ENCODE data around the gene DPH1.

DPH1 gene

DNA sequence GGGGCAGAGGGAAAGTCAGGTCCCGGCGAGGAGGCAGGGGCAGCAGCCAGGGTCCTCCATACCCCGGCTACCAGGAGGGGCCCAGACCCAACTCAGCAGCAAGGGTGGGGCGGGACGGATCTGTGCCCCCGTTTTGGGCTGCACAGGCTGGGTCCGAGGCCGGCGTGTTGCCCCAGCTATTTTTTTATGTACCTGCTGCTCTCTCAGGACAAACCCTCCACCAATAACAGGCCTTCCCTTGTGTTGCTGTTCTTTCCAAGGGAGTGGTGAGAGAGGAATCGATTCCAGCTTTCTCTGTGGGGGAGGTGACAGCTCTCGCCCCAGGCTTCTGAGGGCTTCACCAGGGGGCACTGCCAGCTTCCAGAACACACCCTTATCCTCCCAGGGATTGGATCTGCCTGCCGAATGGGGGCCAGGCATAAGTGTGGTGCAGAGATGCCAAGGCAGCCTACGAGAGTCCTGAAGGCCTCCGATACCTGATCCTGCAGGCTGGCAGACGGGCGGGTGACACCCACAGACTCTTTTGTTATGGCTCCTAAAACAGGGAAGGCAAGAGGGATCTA, 27.1 kb upstream of the DPH1 start:
- TF ChIP-seq EGR2 (tag by site-specific recombination; IDR thresholded peaks at IDR 0.05; ENCODE audit: low read depth): peak; percentile 53; the same call in 1 of the 2 replicates
- TF ChIP-seq GLIS1 (tag by site-specific recombination; IDR thresholded peaks at IDR 0.05): peak; percentile 29; the same call in 1 of the 2 replicates
- TF ChIP-seq ZNF707 (tag by site-specific recombination; IDR thresholded peaks at IDR 0.05): no peak
- TF ChIP-seq ZNF362 (tag by site-specific recombination; IDR thresholded peaks at IDR 0.05): no peak
- no peak for TF ChIP-seq ZNF366 (tag by site-specific recombination; conservative IDR thresholded peaks at IDR 0.05)
- TF ChIP-seq ZNF341 (tag by site-specific recombination; IDR thresholded peaks at IDR 0.05; ENCODE audit: low read depth): peak; percentile 73
- no peak for TF ChIP-seq AEBP2 (tag by site-specific recombination; IDR thresholded peaks at IDR 0.05; ENCODE audit: borderline replicate concordance)
- TF ChIP-seq BCL6B (tag by site-specific recombination; IDR thresholded peaks at IDR 0.05): no peak
- no peak for TF ChIP-seq ZNF521 (tag by site-specific recombination; IDR thresholded peaks at IDR 0.05)
- TF ChIP-seq ZBTB48 (tag by site-specific recombination; IDR thresholded peaks at IDR 0.05): no peak
- peak; percentile 66 for TF ChIP-seq ZFHX2 (tag by site-specific recombination; conservative IDR thresholded peaks at IDR 0.05)
- TF ChIP-seq, protein P1, sequence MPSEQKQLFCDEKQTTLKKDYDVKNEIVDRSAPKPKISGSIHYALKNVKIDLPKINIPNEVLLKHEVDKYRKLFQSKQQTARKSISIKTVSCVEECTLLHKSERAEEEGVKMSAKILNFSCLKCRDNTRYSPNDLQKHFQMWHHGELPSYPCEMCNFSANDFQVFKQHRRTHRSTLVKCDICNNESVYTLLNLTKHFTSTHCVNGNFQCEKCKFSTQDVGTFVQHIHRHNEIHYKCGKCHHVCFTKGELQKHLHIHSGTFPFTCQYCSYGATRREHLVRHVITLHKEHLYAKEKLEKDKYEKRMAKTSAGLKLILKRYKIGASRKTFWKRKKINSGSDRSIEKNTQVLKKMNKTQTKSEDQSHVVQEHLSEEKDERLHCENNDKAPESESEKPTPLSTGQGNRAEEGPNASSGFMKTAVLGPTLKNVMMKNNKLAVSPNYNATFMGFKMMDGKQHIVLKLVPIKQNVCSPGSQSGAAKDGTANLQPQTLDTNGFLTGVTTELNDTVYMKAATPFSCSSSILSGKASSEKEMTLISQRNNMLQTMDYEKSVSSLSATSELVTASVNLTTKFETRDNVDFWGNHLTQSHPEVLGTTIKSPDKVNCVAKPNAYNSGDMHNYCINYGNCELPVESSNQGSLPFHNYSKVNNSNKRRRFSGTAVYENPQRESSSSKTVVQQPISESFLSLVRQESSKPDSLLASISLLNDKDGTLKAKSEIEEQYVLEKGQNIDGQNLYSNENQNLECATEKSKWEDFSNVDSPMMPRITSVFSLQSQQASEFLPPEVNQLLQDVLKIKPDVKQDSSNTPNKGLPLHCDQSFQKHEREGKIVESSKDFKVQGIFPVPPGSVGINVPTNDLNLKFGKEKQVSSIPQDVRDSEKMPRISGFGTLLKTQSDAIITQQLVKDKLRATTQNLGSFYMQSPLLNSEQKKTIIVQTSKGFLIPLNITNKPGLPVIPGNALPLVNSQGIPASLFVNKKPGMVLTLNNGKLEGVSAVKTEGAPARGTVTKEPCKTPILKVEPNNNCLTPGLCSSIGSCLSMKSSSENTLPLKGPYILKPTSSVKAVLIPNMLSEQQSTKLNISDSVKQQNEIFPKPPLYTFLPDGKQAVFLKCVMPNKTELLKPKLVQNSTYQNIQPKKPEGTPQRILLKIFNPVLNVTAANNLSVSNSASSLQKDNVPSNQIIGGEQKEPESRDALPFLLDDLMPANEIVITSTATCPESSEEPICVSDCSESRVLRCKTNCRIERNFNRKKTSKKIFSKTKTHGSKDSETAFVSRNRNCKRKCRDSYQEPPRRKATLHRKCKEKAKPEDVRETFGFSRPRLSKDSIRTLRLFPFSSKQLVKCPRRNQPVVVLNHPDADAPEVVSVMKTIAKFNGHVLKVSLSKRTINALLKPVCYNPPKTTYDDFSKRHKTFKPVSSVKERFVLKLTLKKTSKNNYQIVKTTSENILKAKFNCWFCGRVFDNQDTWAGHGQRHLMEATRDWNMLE (tag by site-specific recombination; conservative IDR thresholded peaks at IDR 0.05; ENCODE audit: low read depth): no peak
- 0 out of 2 replicates have a peak, but pooled peaks have one; percentile 24 for TF ChIP-seq ZIC2 (tag by site-specific recombination; IDR thresholded peaks at IDR 0.05)
- no peak for TF ChIP-seq ZNF544 (tag by site-specific recombination; IDR thresholded peaks at IDR 0.05)
- POLR2A ChIA-PET: no interaction called here
- CTCF ChIA-PET: interaction anchor here (1.2 kb wide), 1 partner anchor 282 kb away, joined by 4 read pairs; no protein-coding TSS in a partner anchor
- H3K9me3 ChIP-seq (ENCODE audit: control insufficient read depth, insufficient read depth, low read depth, low read length): no peaks in the 10 kb centered on the region
- H3K36me3 ChIP-seq (ENCODE audit: control insufficient read depth in 2 of 2, insufficient read depth in 1 of 2, low read length in 2 of 2): no peaks in the 10 kb centered on the region
- peaks cover 2% of the 10 kb centered on the region; the same call in 1 of the 2 replicates for H3K4me1 ChIP-seq (ENCODE audit: control insufficient read depth, insufficient read depth, low read length)
- H3K27ac ChIP-seq (ENCODE audit: extremely low read depth, low read depth, low read length): no peak overlapping the region
- no peak overlapping the region for H3K4me3 ChIP-seq (ENCODE audit: low read depth, low read length)

- POLR2A ChIA-PET: interaction anchor here (0.7 kb wide), 1 partner anchor 141 kb away, joined by 4 read pairs; no protein-coding TSS in a partner anchor
- H3K4me1 ChIP-seq (ENCODE audit: control insufficient read depth, insufficient read depth, low read length): peaks cover 2% of the 10 kb centered on the region; the same call in 1 of the 2 replicates
- TF ChIP-seq SETDB1 (IDR thresholded peaks at IDR 0.05; ENCODE audit: insufficient read length, low read length) (no peak), ZXDB (tag by site-specific recombination; IDR thresholded peaks at IDR 0.05) (no peak), ZNF791 (tag by site-specific recombination; IDR thresholded peaks at IDR 0.05) (no peak), KLF1 (tag by site-specific recombination; IDR thresholded peaks at IDR 0.05) (no peak), KLF7 (tag by site-specific recombination; IDR thresholded peaks at IDR 0.05; ENCODE audit: borderline replicate concordance) (no peak), ZNF658 (tag by site-specific recombination; IDR thresholded peaks at IDR 0.05) (no peak), KLF16 (tag by site-specific recombination; IDR thresholded peaks at IDR 0.05) (no peak), ZNF510 (tag by site-specific recombination; IDR thresholded peaks at IDR 0.05; ENCODE audit: insufficient replicate concordance) (no peak), ZNF133 (tag by site-specific recombination; IDR thresholded peaks at IDR 0.05) (no peak), KLF8 (tag by site-specific recombination; IDR thresholded peaks at IDR 0.05) (no peak), ZNF354C (tag by site-specific recombination; IDR thresholded peaks at IDR 0.05; ENCODE audit: borderline replicate concordance, low read depth) (no peak)
- TF ChIP-seq, protein P2, sequence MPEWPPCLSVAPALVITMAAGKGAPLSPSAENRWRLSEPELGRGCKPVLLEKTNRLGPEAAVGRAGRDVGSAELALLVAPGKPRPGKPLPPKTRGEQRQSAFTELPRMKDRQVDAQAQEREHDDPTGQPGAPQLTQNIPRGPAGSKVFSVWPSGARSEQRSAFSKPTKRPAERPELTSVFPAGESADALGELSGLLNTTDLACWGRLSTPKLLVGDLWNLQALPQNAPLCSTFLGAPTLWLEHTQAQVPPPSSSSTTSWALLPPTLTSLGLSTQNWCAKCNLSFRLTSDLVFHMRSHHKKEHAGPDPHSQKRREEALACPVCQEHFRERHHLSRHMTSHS (tag by site-specific recombination; IDR thresholded peaks at IDR 0.05): no peak
Measured at GRCh38 chr17:2003525-2003924, 26.4 kb upstream of the DPH1 start.

More at GRCh38 chr17:2003525-2003924, 26.4 kb upstream of the DPH1 start:
- Histone ChIP-seq H3K36me3 (ENCODE audit: control insufficient read depth in 2 of 2, insufficient read depth in 1 of 2, low read length in 2 of 2) (no peaks in the 10 kb centered on the region), H3K4me3 (ENCODE audit: low read depth, low read length) (no peak overlapping the region), H3K27ac (ENCODE audit: extremely low read depth, low read depth, low read length) (no peak overlapping the region), H3K9me3 (ENCODE audit: control insufficient read depth, insufficient read depth, low read depth, low read length) (no peaks in the 10 kb centered on the region)
- CTCF ChIA-PET: no interaction called here

All from HEK293 (cell line).